Liver (tissue), 9 donors: ENCODE data around the gene BRD4. TPM values are rescaled to one million over a fixed set of nuclear protein-coding genes. Genes with fewer than 3 reads are reported as not detected.

Experiments
- DNase-seq: peaks from one replicate; pipeline ENCODE4 v3.0.0-alpha.2; 2017; ENCODE audit warnings: low spot score
- H3K27ac ChIP-seq, 2 donors: one replicate each; pipeline ENCODE4 v1.7.0; 2013; ENCODE audit warnings: inconsistent platforms in 2 of 2, low read length in 2 of 2, control low read depth in 1 of 2, low read depth in 1 of 2, mild to moderate bottlenecking in 1 of 2
- H3K27me3 ChIP-seq, 4 donors: one replicate each; pipeline versions ENCODE4 v1.6.1 to v1.7.0; 2013; ENCODE audit warnings: low read length in 3 of 4, inconsistent platforms in 1 of 4, mild to moderate bottlenecking in 1 of 4, moderate library complexity in 1 of 4; ENCODE audit not compliant: control insufficient read depth in 4 of 4, insufficient read depth in 4 of 4
- H3K36me3 ChIP-seq, 4 donors: one replicate each; pipeline versions ENCODE4 v1.6.1 to v1.7.0; 2013; ENCODE audit warnings: low read length in 3 of 4, mild to moderate bottlenecking in 3 of 4, low read depth in 1 of 4, moderate library complexity in 1 of 4; ENCODE audit not compliant: control insufficient read depth in 4 of 4, insufficient read depth in 3 of 4
- H3K4me1 ChIP-seq, 4 donors: one replicate each; pipeline versions ENCODE4 v1.6.1 to v1.7.0; 2013; ENCODE audit warnings: low read length in 3 of 4, mild to moderate bottlenecking in 3 of 4, moderate library complexity in 1 of 4; ENCODE audit not compliant: control insufficient read depth in 4 of 4, insufficient read depth in 4 of 4
- H3K4me3 ChIP-seq, 3 donors: one replicate each; pipeline versions ENCODE4 v1.6.1 to v1.7.0; 2013; ENCODE audit warnings: low read length in 3 of 3, control low read depth in 1 of 3, low read depth in 1 of 3, mild to moderate bottlenecking in 1 of 3
- H3K9ac ChIP-seq, 2 donors: one replicate each; pipeline ENCODE4 v1.7.0; 2013; ENCODE audit warnings: low read length in 2 of 2, mild to moderate bottlenecking in 2 of 2, moderate library complexity in 2 of 2, control low read depth in 1 of 2, low read depth in 1 of 2
- H3K9me3 ChIP-seq, 4 donors: one replicate each; pipeline versions ENCODE4 v1.6.1 to v1.7.0; 2013; ENCODE audit warnings: low read length in 3 of 4; ENCODE audit not compliant: control insufficient read depth in 4 of 4
- EGR1 ChIP-seq, 2 donors: IDR thresholded peaks; 2 replicates each; pipeline ENCODE4 v1.6.1; 2016 to 2018; ENCODE audit warnings: antibody characterized with exemption in 2 of 2, low read depth in 2 of 2
- FOXA1 ChIP-seq: IDR thresholded peaks from 2 replicates; pipeline ENCODE4 v1.6.1; 2016; ENCODE audit warnings: antibody characterized with exemption
- FOXA2 ChIP-seq: IDR thresholded peaks from 2 replicates; pipeline ENCODE4 v1.6.1; 2016; ENCODE audit warnings: antibody characterized with exemption
- GABPA ChIP-seq, 2 donors: IDR thresholded peaks in 1 of 2; conservative IDR thresholded peaks in 1 of 2; 2 replicates each; pipeline ENCODE4 v1.6.1; 2016; ENCODE audit warnings: antibody characterized with exemption in 2 of 2, mild to moderate bottlenecking in 1 of 2, moderate library complexity in 1 of 2
- HNF4A ChIP-seq, 2 donors: conservative IDR thresholded peaks; 2 replicates each; pipeline ENCODE4 v1.6.1; 2016; ENCODE audit warnings: antibody characterized with exemption in 2 of 2, mild to moderate bottlenecking in 2 of 2
- HNF4G ChIP-seq: IDR thresholded peaks from 2 replicates; pipeline ENCODE4 v1.6.1; 2016; ENCODE audit warnings: antibody characterized with exemption
- JUND ChIP-seq, 2 donors: IDR thresholded peaks; 2 replicates each; pipeline ENCODE4 v1.6.1; 2016; ENCODE audit warnings: antibody characterized with exemption in 2 of 2
- NR2F2 ChIP-seq: IDR thresholded peaks from 2 replicates; pipeline ENCODE4 v1.6.1; 2016; ENCODE audit warnings: antibody characterized with exemption
- RAD21 ChIP-seq, 2 donors: IDR thresholded peaks; 2 replicates each; pipeline ENCODE4 v1.6.1; 2016; ENCODE audit warnings: antibody characterized with exemption in 2 of 2, mild to moderate bottlenecking in 2 of 2
- RXRA ChIP-seq, 2 donors: IDR thresholded peaks; 2 replicates each; pipeline ENCODE4 v1.6.1; 2017 to 2018; ENCODE audit warnings: antibody characterized with exemption in 2 of 2, mild to moderate bottlenecking in 1 of 2
- SP1 ChIP-seq: IDR thresholded peaks from 2 replicates; pipeline ENCODE4 v1.6.1; 2018; ENCODE audit warnings: antibody characterized with exemption, mild to moderate bottlenecking
- TAF1 ChIP-seq: conservative IDR thresholded peaks from 2 replicates; pipeline ENCODE4 v1.6.1; 2016; ENCODE audit warnings: antibody characterized with exemption, mild to moderate bottlenecking
- YY1 ChIP-seq: IDR thresholded peaks from 2 replicates; pipeline ENCODE4 v1.6.1; 2016; ENCODE audit warnings: antibody characterized with exemption, mild to moderate bottlenecking
- WGBS: extraction: QIAGEN DNeasy Blood & Tissue Kit; methylation state at CpG from one replicate; pipeline ENCODE4 v1.1.7; 2013; 5-methylcytosine and 5-hydroxymethylcytosine counted together
- polyA plus RNA-seq, 2 donors: library from polyadenylated mRNA; stranded (reverse) in 1 of 2; unstranded in 1 of 2; fragments of 200-250 nt in 1 of 2; fragments of >200 nt in 1 of 2; fragmentation: Nextera tagmentation in 1 of 2; extraction: Ambion mirVana in 1 of 2; gene quantifications; one replicate each; pipeline versions ENCODE4 v1.2.1 to v1.2.3, GENCODE V29; 2013 to 2015
- total RNA-seq, 2 donors: library from RNA; depleted of rRNA; stranded (reverse); fragments of >200 nt; gene quantifications; one replicate each; pipeline ENCODE4 v1.2.3, GENCODE V29; 2014
- TF ChIP-seq, protein P1 (sequence below): IDR thresholded peaks from 2 replicates; pipeline ENCODE4 v1.6.1; 2016; ENCODE audit warnings: antibody characterized with exemption
- TF ChIP-seq, protein P2 (sequence below): fragments of 150-350 bp; IDR thresholded peaks from 2 replicates; pipeline ENCODE4 v1.5.1; 2017; ENCODE audit warnings: improper control_type of control experiment, low read depth, low read length; ENCODE audit not compliant: missing input control
- TF ChIP-seq, protein P3 (sequence below): IDR thresholded peaks from 2 replicates; pipeline ENCODE4 v1.6.1; 2016; ENCODE audit warnings: antibody characterized with exemption
- TF ChIP-seq, protein P4 (sequence below): IDR thresholded peaks from 2 replicates; pipeline ENCODE4 v1.6.1; 2016; ENCODE audit warnings: antibody characterized with exemption
- TF ChIP-seq, protein P5 (sequence below): IDR thresholded peaks from 2 replicates; pipeline ENCODE4 v1.6.1; 2016; ENCODE audit warnings: antibody characterized with exemption, mild to moderate bottlenecking
- donor health status: healthy.
- donor health status: healthy.
- donor health status: healthy.
- donor health status: healthy.
- donor health status: healthy.

Gene BRD4
- total and polyA plus RNA-seq, 4 donors = 13.6 to 25.8 (median 20.5) TPM

DNA sequence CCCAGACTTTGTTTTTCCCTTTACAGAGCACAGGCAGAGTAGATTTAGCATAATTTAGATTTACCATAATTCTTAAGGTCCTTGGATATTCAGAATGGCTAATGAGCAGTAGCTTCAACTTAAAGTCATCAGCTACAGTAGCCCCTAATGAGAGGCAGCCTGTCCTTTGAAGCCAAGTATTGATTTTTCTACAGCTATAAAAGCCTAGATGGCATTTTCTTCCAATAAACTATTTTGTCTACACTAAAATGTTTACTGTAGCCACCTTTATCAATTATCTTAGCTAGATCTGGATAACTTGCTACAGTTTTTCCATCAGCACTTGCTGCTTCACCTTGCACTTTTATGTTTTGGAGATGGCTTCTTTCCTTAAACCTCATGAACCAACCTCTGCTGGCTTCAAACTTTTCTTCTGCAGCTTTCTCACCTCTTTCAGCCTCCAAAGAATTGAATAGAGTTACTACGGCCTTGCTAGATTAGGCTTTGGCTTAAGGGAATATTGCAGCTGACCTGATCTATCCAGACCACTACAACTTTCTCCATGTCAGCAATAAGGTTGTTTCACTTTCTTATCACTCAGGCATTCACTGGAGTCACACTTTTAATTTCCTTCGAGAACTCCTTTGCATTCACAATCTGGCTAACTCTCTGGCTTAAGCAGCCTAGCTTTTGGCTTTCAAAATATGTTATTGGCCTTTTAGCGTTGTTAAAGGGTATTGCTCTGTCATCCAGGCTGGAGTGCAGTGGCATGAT is 26.6 kb downstream of the BRD4 start:
- H3K27me3 ChIP-seq = no peaks in the 10 kb centered on the region
- TF ChIP-seq, protein P1, sequence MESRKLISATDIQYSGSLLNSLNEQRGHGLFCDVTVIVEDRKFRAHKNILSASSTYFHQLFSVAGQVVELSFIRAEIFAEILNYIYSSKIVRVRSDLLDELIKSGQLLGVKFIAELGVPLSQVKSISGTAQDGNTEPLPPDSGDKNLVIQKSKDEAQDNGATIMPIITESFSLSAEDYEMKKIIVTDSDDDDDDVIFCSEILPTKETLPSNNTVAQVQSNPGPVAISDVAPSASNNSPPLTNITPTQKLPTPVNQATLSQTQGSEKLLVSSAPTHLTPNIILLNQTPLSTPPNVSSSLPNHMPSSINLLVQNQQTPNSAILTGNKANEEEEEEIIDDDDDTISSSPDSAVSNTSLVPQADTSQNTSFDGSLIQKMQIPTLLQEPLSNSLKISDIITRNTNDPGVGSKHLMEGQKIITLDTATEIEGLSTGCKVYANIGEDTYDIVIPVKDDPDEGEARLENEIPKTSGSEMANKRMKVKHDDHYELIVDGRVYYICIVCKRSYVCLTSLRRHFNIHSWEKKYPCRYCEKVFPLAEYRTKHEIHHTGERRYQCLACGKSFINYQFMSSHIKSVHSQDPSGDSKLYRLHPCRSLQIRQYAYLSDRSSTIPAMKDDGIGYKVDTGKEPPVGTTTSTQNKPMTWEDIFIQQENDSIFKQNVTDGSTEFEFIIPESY = no peak
- TF ChIP-seq EGR1 (IDR thresholded peaks at IDR 0.05; ENCODE audit: low read depth in 2 of 2) (no peak), FOXA2 (no peak), YY1 (no peak), HNF4G (no peak), RXRA (IDR thresholded peaks at IDR 0.05) (no peak), GABPA (IDR thresholded peaks at IDR 0.05 in 1 of 2, conservative IDR thresholded peaks at IDR 0.05 in 1 of 2) (no peak), NR2F2 (no peak), TAF1 (no peak), RAD21 (IDR thresholded peaks at IDR 0.05) (no peak), JUND (IDR thresholded peaks at IDR 0.05) (no peak), HNF4A (conservative IDR thresholded peaks at IDR 0.05) (no peak), SP1 (no peak), FOXA1 (no peak)
- TF ChIP-seq, protein P2, sequence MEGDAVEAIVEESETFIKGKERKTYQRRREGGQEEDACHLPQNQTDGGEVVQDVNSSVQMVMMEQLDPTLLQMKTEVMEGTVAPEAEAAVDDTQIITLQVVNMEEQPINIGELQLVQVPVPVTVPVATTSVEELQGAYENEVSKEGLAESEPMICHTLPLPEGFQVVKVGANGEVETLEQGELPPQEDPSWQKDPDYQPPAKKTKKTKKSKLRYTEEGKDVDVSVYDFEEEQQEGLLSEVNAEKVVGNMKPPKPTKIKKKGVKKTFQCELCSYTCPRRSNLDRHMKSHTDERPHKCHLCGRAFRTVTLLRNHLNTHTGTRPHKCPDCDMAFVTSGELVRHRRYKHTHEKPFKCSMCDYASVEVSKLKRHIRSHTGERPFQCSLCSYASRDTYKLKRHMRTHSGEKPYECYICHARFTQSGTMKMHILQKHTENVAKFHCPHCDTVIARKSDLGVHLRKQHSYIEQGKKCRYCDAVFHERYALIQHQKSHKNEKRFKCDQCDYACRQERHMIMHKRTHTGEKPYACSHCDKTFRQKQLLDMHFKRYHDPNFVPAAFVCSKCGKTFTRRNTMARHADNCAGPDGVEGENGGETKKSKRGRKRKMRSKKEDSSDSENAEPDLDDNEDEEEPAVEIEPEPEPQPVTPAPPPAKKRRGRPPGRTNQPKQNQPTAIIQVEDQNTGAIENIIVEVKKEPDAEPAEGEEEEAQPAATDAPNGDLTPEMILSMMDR = no peak
- TF ChIP-seq, protein P3, sequence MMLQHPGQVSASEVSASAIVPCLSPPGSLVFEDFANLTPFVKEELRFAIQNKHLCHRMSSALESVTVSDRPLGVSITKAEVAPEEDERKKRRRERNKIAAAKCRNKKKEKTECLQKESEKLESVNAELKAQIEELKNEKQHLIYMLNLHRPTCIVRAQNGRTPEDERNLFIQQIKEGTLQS = no peak
- TF ChIP-seq, protein P4, sequence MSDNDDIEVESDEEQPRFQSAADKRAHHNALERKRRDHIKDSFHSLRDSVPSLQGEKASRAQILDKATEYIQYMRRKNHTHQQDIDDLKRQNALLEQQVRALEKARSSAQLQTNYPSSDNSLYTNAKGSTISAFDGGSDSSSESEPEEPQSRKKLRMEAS = no peak
- TF ChIP-seq, protein P5, sequence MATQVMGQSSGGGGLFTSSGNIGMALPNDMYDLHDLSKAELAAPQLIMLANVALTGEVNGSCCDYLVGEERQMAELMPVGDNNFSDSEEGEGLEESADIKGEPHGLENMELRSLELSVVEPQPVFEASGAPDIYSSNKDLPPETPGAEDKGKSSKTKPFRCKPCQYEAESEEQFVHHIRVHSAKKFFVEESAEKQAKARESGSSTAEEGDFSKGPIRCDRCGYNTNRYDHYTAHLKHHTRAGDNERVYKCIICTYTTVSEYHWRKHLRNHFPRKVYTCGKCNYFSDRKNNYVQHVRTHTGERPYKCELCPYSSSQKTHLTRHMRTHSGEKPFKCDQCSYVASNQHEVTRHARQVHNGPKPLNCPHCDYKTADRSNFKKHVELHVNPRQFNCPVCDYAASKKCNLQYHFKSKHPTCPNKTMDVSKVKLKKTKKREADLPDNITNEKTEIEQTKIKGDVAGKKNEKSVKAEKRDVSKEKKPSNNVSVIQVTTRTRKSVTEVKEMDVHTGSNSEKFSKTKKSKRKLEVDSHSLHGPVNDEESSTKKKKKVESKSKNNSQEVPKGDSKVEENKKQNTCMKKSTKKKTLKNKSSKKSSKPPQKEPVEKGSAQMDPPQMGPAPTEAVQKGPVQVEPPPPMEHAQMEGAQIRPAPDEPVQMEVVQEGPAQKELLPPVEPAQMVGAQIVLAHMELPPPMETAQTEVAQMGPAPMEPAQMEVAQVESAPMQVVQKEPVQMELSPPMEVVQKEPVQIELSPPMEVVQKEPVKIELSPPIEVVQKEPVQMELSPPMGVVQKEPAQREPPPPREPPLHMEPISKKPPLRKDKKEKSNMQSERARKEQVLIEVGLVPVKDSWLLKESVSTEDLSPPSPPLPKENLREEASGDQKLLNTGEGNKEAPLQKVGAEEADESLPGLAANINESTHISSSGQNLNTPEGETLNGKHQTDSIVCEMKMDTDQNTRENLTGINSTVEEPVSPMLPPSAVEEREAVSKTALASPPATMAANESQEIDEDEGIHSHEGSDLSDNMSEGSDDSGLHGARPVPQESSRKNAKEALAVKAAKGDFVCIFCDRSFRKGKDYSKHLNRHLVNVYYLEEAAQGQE = no peak
- 67% methylated on average over 3 of the region's 3 CpGs for WGBS
- H3K9me3 ChIP-seq = no peaks in the 10 kb centered on the region
- no peak overlapping the region for H3K27ac ChIP-seq
- peaks cover 23 to 57% (median 44%) of the 10 kb centered on the region in 4 donors for H3K4me1 ChIP-seq
- no peak overlapping the region for H3K9ac ChIP-seq
- no peaks in the 10 kb centered on the region for H3K36me3 ChIP-seq
- H3K4me3 ChIP-seq = no peak overlapping the region
- DNase-seq = no peak
